Stimulated activated CD4-positive, alpha-beta T cell treated with anti-CD3 and anti-CD28 coated beads, Interleukin-15, amount 100 ng/mL, for 1 hour (primary cell): ENCODE measurements around the gene SPRED2.

ENCODE experiments used
- DNase-seq, 2 donors: peaks; one replicate each; pipeline ENCODE4 v3.0.0-alpha.2; 2020; ENCODE audit warnings: low read depth in 1 of 2, low spot score in 1 of 2

The SPRED2 gene

DNA sequence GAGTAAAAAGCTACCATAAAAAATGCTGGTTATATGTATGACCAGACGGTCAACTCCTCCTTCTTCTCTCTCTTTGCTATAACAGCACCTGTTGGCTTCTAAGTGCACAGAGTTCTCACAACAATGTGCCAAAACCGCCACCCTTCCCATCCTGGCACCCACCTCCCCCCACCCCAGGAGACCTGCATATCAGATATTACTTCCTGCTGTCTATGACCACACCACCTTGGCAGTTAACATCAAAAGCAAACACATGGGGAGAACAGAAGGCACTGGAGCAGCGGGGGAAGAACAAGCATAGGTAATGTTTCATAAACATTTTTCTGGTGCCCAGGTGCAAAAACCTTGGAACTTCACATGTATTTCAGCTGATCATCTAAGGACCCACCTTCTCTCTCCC, 15.5 kb downstream of the SPRED2 start:
- no peak for DNase-seq

DNA sequence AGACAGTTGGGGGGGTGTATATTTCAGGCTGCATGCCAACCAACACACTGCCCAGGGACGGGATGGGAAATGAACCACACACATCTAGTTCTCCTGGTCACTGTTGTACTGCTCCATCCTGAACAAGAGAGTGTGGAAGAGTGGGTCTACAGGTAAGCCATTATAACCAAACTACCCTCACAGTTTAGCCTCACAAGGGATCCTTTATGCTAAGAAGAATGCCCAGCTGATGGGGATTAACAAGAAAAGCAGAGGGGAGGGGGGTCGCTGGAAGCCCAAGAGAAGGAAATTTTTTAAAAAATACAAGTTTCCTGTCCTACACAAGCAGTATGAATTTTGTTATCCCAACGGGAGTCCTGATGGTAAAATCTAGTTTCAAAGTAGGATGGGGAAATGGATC, 16.1 kb downstream of the SPRED2 start:
- no peak for DNase-seq

DNA sequence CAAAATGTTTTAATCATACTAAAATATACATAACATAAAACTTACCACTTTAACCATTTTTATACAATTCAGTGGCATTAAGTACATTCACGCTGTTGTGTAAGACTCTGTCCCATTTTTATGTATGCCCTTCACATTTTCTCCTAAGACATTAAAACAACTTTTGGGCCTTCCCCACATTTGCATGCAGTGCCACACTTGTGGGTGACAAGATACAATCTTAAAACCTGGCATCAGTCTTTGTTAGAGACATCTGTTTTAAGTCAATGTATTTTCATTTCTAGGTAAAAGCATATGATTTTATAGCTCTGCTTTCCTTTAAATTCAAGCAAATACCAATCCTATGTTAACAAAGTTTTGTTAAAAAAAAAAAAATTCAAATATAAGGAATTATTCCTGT, 17.3 kb downstream of the SPRED2 start:
- DNase-seq: no peak

DNA sequence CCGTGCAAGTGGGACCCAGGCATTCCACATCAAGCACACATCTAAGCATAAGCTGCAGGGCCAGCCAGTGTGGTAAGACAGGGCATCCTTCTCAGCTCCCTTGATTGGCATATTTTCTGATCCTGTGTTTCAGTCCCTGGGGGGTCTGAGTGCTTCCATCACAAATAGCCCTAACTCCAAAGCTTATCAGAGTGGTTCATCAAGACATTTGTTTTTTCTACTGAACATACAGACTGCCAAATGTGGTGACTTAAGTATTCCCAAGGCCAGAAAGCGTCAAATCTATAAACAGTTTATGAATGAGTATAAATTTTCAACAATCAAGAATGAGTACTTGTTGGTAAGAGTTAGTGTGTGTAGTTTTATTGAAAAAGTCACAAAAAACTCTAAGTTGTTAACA, 18.8 kb downstream of the SPRED2 start:
- DNase-seq: no peak

DNA sequence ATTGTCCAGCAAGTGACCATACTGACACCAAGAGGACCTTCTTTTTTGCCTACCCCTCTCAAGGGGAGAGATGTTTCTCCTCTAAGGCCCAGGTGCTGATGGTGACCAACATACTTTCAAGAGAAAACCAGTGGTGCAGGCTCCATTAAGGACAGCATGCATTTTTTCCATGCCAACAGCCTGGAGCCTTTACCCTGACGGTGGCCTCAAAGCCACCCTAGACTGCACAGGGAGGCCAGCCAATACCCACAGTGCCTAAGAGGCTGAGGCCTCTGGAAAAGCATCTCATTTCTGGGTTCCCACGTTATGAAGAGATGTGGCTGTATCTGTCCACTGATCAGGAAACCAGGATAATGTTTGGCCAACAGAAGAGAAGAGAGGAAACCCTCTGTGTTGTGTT, 19.3 kb downstream of the SPRED2 start:
- no peak for DNase-seq

DNA sequence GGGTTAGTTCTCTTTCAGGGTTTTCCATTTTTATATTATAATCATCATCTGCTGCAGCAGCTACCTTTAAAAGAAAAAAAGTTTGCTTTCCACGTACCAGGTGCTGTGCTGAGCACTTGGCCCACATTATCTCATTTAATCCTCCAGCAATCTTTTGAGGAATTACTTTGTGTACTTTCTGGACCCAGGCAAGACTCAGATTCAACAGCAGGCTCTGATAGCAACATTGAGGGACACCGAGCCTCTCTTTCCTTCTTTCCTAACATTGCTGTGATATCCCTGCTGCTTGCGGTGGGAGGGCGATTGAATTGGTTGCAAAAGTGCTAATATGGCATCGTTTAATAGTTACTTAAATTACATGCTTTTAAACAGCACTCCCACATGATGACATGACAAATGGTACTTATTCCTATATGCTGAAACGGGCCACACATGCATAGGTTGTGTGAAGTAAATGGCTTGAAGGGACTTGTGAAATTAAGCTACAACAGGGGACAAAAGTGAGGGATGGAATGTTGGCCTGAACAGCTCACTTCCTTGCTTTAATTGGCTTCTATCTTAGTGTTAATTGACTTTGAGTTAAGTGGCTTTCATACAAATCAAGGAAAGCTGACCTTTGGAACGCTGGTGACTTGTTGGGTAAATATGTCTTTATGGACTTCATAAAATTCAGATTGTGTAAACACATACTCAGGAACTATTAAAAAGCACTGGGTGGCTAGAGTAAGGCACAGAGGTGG, 21.2 kb downstream of the SPRED2 start:
- no peak for DNase-seq

DNA sequence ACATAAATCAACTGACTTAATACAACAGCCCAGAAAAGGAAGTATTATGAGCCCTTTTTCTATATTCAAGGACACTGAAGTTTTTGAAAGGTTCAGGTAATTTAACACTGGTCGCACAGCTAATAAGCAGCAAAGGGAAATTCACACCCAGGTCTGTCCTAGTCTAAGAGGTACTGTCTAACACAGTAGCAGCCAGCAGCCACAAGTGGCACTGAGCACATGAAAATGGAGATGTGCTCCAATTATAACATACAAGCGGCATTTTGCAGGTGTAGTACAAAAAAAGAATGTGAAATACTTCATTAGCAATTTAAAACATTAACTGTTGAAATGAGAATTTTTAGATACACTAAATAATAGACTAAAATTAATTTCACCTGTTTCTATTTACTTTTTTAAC, 23.4 kb downstream of the SPRED2 start:
- DNase-seq: no peak

DNA sequence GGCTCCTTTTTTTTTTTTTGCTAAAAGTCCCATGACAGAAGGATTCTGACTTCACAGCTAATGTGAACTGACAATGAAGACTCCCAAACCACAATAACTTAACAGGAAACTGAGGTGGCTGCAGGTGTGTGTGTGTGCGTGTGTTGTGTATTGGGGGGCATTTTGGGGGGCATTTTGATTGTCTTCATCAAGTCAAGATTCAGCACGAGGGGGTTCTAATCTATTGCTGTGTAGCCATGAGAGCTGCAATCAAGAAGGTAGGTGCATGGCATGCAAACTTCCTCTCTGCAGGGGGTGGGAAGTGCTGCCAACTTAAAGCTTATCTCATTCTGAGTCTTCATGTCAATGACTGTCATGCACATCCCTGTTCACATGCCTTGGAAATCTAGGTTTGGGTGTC, 25.2 kb downstream of the SPRED2 start:
- no peak for DNase-seq

DNA sequence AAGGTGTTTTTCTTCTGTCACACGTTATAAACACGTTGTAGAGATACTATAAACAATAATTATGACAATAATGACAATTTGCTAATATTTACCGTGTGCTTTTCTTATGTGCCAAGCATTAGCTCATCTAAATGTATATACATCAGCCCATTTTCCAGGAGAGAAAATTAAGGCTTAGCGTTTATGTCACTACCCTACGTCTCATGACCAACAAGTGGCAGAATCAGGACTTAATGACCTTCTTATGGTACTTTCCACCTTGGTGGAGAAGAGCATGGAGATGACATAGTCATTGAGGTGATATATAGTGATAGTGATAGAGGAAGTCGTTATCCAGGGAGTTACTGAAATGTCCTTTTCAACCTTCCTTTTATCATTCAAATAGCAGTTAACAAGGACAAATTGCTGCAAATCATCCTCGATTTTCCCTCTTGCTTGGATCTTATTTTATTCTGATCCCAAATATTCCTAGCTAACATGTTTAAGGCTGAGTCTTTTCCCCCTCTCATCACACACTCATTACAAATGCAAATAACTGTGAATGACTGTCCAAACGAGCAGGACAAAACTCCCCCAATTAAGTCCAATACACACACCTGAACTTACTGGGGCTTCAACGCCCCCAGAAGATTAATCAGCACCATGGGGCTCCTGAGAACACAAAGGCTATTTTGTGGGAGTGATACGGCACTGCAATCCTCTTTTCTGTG, 27.3 kb downstream of the SPRED2 start:
- no peak for DNase-seq

DNA sequence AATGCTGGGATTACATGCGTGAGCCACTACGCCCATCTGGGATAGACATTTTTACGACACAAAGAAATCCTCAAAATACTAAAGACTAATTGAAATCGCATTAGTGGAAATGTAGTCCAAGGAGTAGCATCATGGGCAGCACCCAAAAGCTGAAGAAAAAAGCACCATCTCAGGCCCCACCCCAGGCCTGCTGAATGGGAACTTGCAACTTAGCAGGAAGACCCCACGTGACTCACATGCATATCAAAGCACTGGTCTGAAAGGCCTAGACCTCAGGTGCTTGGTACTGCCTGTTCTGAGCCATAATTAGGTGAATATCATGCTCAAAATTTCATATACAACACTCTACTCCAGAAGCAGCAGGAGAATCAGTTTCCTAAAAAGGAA, 28.9 kb downstream of the SPRED2 start:
- DNase-seq: no peak

DNA sequence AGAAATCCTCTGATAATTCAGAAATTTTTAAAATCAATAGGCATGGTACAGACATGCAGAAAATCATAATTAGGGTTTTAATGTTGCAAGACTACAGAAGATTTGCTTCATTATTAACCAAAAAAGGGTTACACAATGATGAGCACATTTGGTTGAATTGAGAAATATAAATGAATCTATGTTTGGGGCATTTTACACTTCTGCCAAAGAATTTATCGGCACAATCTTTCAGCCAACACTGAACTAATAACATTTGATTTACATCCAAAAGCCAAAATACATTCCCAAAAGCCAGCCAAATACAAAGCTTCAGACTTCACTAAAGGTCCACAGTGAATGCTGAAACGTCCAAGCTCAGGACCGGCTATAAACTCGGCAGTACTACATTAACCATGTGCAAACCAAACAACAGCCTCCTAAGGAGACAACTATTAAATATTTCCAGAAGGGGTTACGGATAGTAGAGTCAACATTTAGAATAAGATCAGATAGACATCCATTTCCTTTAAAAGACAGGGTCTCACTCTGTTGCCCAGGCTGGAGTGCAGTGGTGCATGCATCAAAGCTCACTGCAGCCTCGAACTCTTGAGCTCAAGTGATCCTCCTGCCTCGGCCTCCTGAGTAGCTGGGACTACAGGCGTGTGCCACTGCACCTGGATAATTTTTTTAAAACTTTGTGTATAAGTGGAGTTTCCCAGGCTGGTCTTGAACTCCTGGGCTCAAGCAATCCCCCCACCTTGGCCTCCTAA, 29.4 kb downstream of the SPRED2 start:
- DNase-seq: no peak

DNA sequence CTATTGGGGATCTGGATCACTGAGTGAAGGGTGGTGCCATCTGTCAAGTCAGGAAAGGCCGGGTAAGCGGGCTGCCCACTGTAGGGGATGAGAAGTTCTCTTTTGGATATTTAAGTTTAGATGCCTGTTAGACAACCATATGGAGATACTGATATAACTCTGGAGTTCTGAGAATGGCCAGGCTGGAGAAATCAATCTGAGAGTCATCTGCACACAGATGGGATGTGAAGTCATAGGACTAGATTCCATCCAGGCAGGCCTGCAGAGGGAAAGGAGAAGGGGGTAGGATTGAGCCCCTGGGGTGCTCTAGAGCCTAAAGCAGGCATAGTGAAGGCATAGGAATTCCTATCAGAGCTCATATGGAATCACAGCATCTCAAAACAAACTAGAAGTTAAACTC, 30.1 kb downstream of the SPRED2 start:
- DNase-seq: no peak

DNA sequence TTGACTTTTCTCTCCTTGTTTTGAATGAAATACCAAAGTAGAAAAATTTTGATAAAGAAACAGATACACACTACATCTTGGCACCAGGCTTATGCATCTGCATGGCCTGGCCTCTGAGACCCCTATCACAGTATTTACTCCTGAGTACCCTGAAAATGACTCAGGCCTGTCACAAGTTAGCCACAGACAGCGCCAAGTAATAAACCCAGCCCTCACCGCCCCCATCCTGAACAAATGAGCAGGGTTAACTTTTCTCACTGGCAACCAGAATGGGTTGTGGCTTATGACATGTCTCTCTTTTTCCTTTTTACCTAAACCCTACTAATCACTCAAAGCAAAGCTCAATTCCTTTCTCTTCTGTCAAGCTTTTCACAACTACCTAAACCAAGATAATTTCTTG, 35.3 kb downstream of the SPRED2 start:
- no peak for DNase-seq

DNA sequence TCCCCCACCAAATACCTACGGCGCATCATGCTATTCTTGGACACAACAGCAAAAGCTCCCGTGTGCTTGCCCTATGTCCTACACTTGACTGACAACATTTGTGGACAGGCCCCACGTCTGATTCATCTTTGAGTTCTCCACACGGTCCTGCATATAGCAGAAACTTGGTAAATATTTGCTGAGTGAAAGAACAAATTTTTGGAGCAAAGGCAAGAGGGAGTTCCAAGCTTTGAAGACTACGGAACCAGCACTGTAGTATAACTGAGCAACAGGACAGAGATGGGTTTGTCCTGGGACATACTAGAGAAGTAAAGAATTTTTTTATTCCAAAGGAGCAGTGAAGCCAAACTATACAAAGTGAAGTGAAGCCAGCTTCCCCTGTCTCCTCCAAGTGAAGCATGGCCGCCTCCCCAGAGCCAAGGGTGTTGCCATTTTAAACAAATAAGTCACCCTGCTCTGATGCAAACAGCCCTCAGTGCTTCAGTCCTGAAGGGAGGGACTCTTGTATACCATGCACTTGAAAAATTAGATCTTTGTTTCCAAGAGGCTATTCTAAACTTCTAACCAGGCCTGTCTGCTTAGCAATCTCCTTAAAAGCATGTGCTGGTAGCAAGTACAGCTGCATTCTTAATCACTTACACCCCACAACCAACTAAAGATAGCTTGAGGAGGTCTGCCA, 35.9 kb downstream of the SPRED2 start:
- DNase-seq: no peak

DNA sequence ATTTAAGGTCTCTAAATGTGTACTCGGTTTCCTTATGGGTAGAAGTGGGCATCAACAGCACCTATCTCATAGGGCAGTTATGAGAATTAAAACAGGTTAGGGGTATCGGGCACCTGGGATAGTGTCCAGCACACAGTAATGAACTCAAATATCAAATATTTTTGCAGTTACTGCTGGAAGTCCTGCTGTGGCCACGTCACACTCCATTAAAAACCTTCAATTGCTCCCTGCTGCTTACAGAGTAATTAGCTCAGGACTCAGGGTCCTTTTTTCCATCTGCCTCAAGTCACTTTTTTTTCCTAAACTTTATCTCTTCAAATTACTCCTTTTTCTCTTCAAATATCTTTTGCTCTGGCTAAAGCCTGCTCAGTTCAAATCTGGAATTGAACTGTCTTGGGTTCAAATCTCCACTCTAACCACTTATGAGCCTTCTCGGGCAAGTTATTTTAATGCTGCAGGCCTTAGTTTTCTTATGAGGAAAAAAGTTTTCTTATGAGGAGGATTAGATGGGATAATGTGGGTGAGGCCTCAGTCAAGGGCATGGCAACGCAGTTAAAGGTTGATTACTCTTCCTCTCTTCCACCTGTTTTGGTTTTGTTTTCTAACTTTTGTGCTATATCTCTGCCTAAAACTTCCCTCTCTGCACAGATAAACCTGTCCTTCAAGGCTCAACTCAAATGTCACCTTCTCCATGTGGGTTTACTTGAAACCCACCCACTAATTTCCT, 36.6 kb downstream of the SPRED2 start:
- DNase-seq: no peak

DNA sequence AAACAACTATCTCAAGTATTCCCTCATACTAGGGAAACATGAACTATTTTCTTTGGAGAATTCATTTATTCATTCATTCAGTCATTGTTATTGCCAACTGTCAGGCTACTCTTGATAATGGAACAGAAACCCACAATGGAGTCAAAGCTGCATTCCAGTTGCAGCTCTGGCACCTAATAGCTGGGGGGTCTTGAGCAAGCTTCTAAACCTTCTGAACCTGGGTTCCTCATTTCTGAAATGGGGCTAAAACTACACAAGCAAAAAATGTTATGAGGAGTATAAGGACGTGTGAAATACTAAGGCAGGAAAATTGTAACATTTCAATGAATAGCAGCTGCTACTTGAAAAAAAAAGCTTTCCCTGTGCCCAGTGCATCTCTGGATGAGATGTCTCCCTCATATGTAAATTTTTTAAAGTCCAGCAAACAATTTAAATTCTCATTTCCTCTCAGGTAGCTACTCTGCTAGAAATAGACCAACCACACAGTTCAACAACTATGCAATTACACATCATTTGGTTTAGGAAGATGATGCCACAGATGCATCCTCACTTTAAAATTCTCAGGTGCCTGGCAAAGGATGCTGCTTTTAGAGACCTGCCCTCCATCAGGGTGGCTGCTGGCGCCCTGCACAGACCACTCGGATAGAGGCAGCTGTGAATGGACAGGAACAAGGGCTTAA, 38.5 kb downstream of the SPRED2 start:
- no peak for DNase-seq

DNA sequence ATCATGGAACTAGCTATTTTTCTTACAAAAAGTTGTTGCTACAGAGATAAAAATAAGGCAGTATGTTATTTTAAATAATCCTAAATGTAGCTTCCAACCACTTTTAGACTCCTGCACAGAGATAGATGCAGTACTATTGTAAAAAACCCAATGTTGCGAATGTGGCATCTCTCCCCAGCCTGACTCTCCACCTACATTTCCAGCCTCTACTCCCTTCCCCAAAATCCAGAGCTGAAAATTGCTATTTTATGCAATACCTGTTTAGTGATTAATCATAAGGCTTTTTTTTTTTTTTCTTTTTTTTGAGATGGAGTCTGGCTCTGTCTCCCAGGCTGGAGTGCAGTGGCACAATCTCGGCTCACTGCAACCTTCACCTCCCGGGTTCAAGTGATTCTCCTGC, 39.4 kb downstream of the SPRED2 start:
- no peak for DNase-seq

DNA sequence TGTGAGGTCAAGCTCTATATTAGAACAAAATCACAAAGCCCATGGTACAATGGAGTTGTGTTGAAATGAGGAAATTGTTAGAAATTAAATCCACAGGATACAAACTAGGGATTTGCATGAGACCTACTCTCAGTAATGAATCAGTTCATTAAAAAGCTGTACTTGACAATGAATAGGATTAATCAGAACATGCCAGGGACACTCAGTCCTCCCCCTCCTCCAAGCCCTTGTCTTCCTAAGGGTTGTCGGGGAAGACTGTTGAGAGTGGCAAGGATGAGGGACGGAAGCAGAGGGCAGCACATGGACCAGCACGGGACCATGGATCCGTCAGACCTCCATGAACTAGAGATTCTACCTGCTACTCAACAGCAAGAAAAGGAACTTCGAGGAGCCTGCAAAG, 39.8 kb downstream of the SPRED2 start:
- no peak for DNase-seq

DNA sequence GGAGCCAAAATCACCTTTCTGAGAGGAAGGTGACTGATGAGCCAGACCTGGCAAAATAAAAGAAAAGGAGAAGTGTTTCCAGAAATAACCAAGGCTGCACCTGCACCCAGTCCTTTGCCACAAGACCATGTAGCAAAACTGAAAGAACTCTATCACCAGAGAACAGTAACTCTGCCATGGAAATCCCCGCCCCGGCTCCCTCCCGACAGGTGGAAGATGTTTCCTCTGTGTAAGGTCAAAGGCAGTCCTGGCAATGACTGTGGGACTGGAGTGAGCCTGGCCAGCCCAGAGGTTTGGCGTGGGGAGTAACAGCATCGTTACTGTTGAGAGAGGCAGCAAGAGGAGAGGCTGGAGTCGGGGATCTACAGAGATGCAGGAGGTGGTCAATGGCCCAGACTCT, 42.3 kb downstream of the SPRED2 start:
- DNase-seq: no peak

DNA sequence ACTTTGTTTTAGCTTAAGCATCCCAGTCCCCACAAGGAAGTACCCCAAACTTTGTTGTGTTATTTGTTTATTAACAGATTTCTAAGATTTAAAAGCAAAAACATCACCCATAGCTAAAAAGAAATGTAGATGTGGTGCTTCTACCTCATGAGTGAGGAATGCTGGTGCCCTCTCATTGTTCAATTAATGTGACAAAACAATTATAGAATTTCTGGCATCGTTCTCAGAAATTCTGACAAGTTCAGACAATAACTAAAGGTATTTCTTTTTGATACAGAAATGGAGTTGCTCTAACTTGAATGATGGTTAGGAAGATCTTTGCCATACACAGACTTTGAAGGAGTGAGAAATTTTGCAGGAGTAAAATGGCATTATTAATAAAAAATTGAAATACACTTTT, 42.9 kb downstream of the SPRED2 start:
- no peak for DNase-seq
